Right forelimb (tissue), 1 donor: ENCODE results near the gene CFAP58.
A peak's percentile ranks its signal among the peaks of the same experiment; 100 is the strongest.

Experiments
- DNase-seq: peaks from one replicate; pipeline ENCODE4 v3.0.0-alpha.2; 2018

The CFAP58 gene

DNA sequence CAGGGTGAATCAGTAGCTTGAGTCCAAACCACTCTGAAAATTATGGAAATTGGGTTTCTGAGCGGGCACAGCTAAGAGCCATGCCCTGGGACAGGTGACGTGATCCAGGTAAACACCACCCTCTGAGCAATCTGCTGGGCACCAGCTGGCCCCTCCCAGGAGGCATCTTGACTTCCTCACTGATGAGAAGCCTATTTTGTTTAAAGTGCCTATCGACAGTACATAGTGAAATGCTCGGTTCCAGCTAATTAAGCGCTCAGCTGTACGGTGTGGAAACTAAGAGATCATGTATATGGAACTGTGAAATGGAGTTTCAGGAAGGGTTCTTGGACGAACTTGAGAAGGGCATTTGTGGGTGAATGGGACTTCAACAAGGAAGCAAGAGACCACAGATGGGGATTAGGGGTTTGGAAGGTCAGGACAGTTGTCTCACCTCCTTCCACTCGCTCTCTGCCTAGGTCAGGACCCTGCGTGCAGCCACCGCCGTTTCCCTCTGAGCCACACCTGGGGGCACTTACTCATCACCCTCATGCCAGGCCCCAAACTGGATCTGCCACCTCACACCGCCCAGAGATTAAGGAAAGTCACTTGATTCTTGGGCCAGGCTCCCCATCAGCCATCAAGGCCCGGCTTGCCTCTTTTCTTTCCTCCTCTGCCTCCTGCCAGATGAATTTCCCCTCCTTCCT, 18.5 kb upstream of the CFAP58 start:
- DNase-seq = no peak

DNA sequence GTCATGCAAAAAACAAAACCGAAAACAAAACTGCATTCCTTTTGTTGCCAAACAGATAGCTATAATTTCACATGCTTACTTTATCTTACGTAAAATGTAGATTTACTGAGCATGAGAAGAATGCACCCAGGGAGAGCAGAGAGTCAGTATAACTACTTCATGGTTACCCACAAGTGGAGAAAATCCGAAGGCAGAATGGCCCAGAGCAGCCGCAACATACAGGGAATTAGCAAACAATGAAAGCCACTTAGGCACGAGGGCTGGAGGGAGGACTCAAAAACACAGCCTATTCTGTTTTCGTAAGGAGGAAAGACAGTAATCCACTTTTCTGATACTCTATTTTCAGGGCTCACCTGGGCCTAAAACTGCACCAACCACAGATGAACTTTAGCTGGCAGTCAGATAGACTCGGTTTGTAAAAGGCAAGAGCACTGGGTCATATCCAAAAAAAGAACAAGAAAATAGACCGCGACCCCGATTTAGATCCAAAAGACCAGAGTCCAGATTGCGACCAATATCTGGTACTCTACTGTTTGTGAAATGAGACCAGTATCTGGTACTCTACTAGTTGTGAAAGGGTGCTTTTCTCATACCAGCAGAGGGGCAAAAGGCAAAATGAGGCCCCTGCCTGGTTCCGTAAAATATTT, 16.7 kb upstream of the CFAP58 start:
- DNase-seq = no peak

DNA sequence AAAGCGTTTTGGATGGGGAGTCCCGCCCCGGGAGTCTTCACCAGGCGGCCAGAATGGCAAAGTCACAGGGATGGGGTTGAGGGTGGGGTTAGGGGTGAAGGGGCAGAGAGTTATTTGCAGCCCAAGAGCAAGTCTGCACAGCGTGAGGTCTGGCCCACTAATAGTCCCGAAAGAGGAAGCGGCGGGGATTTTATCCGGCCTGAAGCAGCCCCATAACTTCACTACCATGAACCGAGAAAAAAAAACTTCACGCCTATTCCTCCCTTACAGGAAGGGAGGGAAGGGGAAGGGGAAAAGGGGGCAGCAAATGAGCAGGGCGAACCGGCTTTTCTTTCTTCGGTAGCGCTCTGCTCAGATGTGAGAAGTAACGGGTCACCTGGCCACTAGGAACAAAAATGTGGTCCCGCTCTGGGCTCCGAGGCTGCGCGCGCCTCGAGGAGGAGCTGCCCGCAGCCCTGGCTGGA, 16.1 kb upstream of the CFAP58 start:
- no peak for DNase-seq

DNA sequence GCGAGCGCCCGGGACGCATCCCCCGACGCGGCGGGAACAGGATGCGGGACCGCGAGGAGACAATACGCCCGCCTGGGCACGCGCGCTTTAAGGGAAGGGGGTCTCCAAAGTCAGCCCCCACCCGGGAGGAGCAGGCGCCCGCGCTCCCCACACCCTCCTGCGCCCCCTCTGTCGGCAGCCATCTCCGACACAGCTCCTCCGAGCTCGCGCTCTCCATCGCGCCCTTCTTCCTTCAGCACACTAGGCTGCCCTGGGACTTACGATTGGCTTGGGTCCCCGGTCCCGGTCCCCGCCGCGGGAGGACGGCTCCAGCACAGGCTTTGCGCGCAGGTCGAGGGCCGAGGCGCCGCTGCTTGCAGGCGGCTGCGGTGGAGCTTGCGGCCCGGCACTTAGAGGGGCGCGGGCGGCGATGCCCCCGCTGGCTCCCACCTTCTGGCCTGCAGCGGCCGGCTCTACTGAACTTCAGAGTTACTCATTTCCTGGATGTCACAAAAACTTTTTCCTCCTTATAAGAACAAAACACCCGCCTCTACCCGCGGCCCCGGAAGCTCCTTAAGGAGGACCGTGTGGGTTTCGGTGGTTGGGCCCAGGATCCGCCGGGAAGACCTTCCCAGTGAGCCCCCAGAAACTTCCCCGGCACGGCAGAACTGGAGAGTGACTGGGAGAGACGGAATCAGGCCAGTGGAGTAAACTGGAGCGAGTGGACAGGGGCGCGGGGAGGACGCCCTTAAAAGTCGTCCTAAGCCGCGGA, 15.5 kb upstream of the CFAP58 start, which contains the start of gene ITPRIP:
ITPRIP (minus strand) TSS at position 481 of the 751 bp plus-strand sequence. CDS start 22,414 bp downstream, outside the sequence.
- peak; percentile 87 for DNase-seq

DNA sequence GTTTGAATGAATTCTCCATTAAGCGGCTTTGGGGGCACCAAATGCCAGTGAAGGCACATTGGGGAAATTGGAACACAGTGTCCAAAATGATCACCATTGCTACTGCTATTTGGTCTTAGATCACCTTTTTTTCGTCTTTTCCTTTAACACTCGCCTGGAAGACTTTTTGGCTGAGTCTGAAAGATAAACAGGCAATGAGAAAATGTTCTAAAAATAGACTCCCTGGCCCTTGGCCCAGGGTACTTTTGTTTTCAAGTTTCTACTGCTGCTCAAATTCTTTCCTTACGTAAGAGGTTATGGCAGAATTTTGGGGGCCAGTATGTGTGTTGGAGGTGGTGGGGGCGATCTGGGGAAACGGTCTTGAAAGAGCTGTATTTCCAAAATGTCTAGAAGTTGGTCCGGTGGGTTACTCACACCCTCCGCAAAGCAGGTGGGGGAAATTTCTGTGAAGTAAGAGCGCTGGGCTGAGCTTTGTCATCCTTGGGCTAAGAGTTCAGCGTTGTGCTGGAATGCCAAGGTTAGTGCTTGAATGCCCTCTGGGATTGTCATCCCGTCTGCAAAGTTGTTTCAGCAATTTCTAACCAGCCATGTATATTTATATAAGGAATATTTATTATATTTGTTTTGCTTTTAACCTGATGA, 14.0 kb upstream of the CFAP58 start:
- no peak for DNase-seq

DNA sequence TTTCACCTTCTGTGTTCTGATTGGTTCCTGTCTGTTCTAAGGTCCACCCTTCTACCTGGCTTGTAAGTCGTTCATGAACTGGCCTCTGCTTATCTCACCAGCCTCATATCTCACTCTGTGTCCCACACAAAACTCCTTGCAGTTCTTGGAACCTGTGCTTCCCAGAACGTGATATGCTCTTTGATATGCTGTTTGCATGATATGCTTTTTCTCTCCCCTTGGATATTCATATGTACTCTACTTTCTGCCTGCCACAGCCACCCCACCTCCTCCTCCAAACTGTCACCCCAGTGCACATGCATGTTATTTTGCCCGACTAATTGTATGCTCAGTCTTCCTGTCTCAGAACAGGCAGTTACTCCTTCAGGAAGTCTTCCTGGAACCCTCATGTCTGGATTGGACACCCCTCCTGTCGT, 13.5 kb upstream of the CFAP58 start:
- DNase-seq = no peak

DNA sequence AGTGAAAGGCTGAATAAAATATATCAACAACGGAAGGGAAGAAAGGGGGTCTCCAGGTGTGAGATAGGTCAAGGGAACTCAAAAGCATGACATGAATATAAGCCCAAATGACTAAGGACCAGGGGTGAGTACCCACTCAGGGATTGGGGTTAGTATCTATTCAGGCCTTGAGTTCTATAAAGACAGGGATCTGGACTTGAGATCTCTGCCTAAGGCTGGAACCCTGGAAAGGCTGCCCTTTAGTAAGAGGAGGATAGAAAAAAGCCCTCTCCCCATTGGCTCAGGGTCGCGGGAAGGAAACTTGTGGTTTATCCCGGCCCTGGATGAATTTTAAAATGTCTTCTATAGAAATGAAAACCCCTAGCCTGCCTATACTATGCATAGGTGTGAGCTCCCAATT, 13.0 kb upstream of the CFAP58 start:
- no peak for DNase-seq

DNA sequence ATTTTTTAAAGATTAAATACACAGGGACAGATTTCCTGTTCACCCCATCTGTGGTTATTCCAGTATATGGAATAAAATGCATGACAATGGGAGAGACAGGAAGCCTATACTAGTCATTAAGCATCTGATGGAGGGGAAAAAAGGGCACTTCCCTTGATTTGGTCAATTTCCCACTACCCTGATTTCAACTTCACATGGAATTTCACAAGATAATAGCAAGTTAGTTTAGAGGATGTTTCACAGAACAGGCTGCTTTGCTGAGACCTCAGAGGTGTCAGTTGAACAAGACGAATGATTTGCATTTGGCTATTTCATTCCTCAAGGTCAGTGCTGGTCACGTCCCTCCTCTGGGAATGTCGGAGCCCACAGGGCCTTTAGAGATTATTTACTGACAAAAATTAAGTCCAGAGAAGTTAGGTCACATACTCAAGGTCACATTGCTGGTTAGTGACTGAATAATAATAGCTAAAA, 10.7 kb upstream of the CFAP58 start:
- no peak for DNase-seq

DNA sequence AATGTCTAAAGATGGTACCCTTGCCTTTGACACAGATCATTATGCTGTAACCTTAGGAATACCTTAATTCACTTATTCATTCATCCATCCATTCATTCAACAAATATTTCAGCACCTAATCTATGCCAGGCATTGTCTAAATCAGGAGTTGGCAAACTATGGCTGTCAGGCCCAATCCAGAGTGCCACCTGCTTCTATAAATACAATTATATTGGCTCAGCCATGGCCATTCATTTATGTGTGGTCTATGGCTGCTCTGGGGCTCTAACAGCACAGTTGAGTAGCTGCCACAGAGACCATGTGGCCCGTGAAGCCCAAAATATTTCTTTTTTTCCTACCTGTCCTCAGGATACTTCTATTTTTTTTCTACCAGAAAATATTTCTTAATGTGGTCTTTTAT, 9.4 kb upstream of the CFAP58 start:
- no peak for DNase-seq

DNA sequence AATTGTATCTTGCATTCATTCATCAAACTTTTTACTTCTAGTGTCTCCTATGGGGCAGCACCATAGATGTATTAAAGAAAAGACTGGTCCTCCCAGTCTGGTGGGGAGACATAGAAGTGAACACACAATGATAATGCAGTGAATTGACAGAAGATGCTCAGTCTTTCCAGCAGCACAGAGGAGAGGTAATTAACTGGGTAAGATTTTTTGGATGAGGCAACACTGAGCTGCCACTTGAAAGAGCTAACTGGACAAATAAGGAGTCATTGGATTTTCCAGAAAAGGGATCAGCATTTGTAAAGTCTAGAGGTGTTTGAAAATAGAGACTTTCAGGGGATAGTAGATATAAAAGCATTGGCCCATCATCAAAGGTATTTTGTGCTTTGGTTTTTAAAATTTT, 8.1 kb upstream of the CFAP58 start:
- DNase-seq = no peak

DNA sequence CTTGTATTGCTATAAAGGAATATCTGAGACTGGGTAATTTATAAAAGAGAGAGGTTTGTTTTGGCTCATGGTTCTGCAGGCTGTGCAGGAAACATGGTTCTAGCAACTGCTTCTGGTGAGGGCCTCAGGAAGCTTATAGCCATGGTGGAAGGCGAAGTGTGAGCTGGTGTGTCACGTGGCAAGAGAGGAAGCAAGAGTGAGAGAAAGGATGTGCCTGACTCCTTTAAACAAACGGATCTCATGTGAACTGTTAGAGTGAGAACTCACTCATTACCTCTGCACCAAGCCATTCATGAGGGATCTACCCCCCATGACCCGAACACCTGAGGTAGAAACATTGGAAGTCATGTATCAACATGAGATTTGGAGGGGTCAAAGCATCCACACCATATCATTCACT, 7.7 kb upstream of the CFAP58 start:
- no peak for DNase-seq

DNA sequence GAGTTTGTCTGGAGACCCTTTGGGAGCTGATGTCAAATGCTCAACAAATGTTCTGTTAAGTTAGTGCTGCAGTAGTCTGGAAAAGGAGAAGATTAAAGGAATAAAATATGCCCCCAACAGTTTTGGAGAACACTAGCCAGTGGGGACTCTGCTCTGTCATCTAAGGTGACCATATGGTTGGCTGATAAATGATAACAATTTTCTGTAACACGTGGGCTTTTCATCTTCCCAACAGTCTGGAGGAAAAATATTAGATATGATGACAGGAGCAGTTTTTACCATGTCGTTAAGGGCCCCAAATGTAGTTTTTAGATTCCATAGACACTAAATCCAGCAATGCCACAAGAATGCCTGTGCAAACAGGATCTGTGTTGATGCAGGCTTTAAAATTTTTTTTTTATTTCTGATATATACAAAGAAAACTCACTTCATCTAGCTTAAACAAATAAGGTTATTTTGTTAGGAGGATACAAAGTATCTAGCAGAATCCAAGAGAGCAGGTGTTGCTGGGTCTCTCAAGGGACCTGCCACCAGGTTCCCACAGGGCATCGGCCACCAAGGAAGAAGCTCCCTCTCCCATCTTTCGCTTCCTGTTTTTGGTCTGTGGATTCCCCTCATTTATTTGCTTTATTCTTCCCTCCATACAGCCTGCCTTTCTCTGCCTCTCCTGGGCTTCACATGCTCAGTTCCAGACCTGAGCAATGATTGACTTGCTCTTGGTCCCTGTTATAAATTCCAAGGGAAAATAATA, 6.2 kb upstream of the CFAP58 start:
- no peak for DNase-seq

DNA sequence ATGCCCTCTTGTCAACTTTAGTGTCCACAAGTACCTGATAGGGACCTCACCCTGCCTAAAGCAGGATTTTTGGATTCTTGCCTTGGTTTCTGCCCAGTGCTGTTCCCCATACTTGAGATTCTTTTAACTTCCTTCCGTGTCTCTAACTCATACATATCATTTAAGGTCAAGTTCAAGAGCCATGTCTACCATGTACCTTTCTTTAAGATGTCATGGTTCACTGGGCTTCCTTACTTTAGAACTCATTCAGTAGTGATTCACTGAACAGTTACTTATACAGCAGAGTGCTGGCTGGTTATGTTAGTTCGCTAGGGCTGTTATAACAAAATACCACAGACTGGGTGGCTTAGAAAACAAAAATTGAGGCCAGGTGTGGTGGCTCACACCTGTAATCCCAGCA, 5.0 kb upstream of the CFAP58 start:
- no peak for DNase-seq

DNA sequence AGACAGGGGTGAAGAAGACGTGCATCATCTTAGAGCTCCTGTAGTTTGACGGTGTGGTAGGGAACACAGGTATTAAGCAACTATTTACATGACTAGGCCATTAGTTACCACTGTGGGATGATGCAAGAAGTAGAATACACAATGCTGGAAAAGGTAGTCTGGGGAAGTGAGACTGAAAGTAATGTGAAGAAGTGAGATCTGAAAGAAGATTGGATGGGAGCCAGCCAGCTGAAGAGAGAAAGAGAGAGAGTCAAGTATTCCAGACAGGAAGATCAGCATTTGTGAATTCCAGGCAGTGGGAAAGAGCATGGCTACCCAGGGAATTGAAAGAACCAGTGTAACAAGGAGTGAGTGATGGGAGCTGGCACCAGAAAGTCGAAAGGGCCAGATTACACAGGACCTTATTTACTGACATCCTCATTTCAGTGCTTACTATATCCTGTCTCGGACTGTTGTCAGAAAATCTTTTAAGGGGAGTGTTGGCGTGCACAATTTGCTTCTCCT, 4.0 kb upstream of the CFAP58 start:
- no peak for DNase-seq

DNA sequence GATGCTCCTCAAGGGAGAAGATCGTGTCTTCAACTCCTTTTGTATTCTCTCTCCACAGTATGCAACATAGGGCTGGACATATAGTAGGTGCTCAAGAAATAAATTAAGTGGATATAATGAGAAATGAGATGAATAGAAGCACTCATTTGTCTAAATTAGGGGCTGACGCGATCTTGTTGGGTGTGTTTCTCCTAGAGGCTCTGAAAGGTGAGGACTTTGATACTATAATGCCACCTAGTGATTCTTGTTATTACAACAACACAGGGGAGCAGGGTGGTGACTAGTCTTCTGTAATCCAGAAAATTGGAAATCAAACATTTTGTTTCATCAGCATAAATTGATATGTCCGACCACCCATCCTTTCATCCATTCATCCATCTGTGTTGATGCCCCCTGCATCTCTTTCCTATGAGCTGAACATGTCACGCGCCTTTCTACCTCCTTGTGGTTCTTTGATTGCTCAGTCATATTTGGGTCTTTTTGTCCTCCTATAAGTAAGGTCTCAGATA, 3.5 kb upstream of the CFAP58 start:
- no peak for DNase-seq

DNA sequence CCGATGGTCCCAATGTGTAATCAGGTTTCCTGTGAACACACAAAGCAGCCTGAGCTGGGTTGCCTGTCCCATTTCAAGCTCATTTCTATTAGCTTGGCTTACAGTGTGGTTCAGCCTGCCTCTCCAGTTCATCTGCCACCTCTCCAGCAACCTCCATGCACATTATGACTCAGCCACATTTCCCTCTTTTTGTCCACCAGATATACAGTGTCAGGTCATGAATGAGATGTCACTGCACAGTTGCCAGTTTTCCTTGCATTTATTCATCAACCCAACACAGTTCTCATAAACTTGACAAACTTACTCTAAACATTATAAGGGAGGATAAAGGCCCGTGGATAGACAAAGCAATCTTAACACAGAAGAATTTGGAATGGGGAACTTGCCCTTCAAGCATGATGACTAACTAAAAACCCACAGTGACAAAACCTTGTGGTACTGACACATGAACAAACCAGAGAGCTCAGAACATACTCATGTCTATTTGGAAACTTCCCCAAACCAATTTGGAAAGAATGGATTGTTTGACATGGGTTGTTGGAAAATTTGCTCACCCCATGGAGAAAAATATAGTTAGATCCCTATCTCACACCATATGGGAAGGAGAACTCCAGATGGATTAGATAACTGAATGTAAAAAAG, 2.5 kb upstream of the CFAP58 start:
- no peak for DNase-seq

DNA sequence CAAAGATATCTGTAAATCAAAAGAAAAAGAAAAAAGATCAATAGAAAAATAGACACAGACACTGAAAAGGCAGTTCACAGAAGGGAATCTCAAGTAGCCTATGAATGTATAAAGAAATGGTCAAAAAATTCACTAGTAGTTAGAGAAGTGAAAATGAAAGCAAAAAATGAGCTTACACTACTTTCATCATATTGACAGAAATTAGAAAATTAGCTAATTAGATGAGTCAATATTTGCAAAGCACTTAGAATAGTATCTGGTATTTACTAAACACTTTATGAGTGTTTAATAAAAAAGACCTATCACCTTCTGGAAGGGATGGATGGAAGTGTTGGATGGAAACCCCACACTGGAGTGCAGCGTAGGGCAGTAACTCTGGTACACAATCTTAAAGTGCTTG, 1.7 kb upstream of the CFAP58 start:
- DNase-seq = no peak

DNA sequence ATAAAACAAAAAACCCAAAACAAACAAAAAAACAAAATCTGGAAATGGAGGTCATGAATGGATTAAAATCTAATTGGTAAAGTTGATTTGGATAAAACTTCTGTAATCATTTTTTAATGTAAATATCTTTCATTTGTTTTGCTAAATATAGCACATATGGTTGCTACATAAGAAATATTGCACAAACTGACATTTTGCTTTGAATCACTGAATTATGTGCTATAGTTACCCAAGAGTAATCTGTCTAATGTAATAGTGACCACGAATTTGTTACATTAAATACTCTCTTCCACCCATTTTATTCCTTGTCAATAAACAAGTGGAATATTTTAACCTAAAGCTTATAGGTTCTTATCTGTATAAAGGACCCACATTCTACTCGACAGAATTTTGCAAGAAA, 6.2 kb downstream of the CFAP58 start:
- DNase-seq = no peak

DNA sequence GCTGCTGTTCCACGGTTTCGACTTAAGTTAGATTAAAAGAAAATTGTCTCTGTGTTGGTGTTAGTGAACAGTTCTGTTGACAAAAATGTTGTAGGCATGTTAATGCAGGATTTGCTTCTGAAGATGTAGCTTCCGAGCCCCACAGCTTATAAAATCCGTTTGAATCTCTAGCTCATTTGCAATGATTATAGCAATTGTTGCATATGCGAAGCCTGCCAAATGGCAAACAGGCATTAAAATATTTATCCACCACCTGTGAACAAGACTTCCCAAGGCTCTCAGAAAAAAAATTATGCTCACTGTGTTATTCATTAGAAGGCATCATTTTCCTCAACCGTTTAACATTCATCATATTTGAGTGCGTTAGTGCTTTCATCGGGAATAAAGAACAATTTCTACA, 14.3 kb downstream of the CFAP58 start:
- no peak for DNase-seq

DNA sequence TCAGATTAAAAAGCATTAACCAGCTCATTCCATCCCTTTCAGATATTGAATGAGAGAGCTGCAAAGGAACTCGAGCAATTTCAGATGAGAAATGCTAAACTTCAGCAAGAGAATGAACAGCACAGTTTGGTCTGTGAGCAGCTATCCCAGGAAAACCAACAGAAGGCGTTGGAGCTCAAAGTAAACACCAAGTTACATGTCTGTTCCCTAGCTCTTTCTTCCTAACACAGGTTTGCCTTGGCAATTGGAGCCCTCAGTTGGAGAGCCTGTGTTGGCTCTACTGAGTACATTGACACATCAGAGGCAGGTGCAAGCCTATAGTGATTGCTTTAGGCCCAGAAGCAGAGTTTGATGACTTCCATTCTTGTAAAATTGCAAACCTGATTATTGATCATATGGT, 14.7 kb downstream of the CFAP58 start:
- no peak for DNase-seq

DNA sequence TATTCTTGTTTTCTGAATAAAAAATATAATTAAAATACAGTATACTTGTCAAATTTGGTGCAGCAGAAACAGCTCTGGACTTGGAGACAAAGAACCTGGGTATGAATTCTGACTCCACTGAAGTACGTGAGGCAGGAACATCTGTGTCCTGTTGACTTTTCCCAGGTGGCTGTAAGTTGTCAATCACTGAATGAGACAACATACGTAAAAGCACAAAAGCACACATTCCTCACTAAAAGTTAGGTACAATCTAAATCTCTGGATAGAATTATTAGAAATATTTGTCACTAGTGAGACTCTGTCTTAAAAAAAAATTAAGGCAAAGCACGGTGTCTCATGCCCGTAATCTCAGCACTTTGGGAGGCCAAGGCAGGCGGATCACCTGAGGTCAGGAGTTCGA, 18.1 kb downstream of the CFAP58 start:
- no peak for DNase-seq

DNA sequence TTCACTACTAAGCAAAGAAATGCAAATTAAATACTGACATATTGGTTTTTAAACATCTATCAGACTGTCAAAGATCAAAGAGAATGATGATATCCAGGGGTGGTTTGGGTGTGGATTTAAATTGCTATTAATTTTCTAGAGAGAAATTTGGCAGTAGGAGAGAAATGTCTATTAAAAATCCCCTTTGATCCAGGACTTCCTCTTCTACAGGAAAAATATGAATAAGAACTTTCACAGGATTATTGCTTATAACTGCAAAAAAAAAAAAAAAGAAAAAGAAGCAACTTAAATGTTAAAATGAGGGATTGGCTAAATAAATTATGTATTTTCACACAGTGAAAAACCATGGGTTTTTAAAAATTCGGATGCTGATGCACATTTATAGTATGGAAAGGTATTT, 21.0 kb downstream of the CFAP58 start:
- no peak for DNase-seq
